H1 (cell line): ENCODE data around the gene CAPS.

Source experiments
- ATF3 ChIP-seq: IDR thresholded peaks from 2 replicates; pipeline ENCODE4 v1.6.1; 2011; ENCODE audit warnings: low read depth, mild to moderate bottlenecking, low read length; ENCODE audit not compliant: insufficient read depth
- CHD2 ChIP-seq: IDR thresholded peaks from 2 replicates; pipeline ENCODE4 v1.6.1; 2012; ENCODE audit warnings: low read length, improper control_type of control experiment
- CTCF ChIP-seq, 3 experiments: IDR thresholded peaks; 1 replicate in 2 of 3; 2 replicates in 1 of 3; pipeline versions ENCODE4 v1.5.1 to v1.6.1; 2011; ENCODE audit warnings: low read length in 3 of 3, mild to moderate bottlenecking in 3 of 3, inconsistent platforms in 2 of 3, low read depth in 1 of 3, moderate library complexity in 1 of 3; ENCODE audit not compliant: insufficient read depth in 1 of 3; ENCODE audit errors: control extremely low read depth in 1 of 3
- EGR1 ChIP-seq: IDR thresholded peaks from 2 replicates; pipeline ENCODE4 v1.6.1; 2011; ENCODE audit warnings: low read depth, low read length, borderline replicate concordance
- EZH2 ChIP-seq: fragments of 200-600 bp; sonication (generic); IDR thresholded peaks from 2 replicates; pipeline ENCODE4 v1.7.1; 2012; ENCODE audit warnings: low read depth, mild to moderate bottlenecking, moderate library complexity, low read length, inconsistent platforms; ENCODE audit not compliant: severe bottlenecking
- GABPA ChIP-seq: IDR thresholded peaks from 2 replicates; pipeline ENCODE4 v1.6.1; 2011; ENCODE audit warnings: mild to moderate bottlenecking, low read length, moderate library complexity, borderline replicate concordance; ENCODE audit not compliant: insufficient read depth
- JUND ChIP-seq: IDR thresholded peaks from 2 replicates; pipeline ENCODE4 v1.6.1; 2011; ENCODE audit warnings: mild to moderate bottlenecking, improper control_type of control experiment, low read length
- POLR2A ChIP-seq, 2 experiments: IDR thresholded peaks; 1 replicate in 1 of 2; 2 replicates in 1 of 2; pipeline ENCODE4 v1.6.1; 2011; ENCODE audit warnings: low read depth in 2 of 2, low read length in 2 of 2, mild to moderate bottlenecking in 2 of 2; ENCODE audit errors: control extremely low read depth in 1 of 2
- POLR2AphosphoS5 ChIP-seq: IDR thresholded peaks from 2 replicates; pipeline ENCODE4 v1.6.1; 2011; ENCODE audit warnings: low read depth, low read length
- RFX5 ChIP-seq: IDR thresholded peaks from 2 replicates; pipeline ENCODE4 v1.6.1; 2011; ENCODE audit warnings: low read depth, low read length, improper control_type of control experiment, borderline replicate concordance
- SIN3A ChIP-seq, 2 experiments: IDR thresholded peaks in 1 of 2; conservative IDR thresholded peaks in 1 of 2; 2 replicates each; pipeline ENCODE4 v1.6.1; 2011 to 2012; ENCODE audit warnings: low read length in 2 of 2, improper control_type of control experiment in 1 of 2, low read depth in 1 of 2, mild to moderate bottlenecking in 1 of 2
- SP2 ChIP-seq: IDR thresholded peaks from 2 replicates; pipeline ENCODE4 v1.6.1; 2012; ENCODE audit warnings: mild to moderate bottlenecking, low read length, inconsistent platforms

- TF ChIP-seq POLR2A (IDR thresholded peaks at IDR 0.05; ENCODE audit: control extremely low read depth in 1 of 2, low read depth in 2 of 2, low read length in 2 of 2) (no peak), RFX5 (no peak), JUND (no peak), SIN3A (conservative IDR thresholded peaks at IDR 0.05 in 1 of 2, IDR thresholded peaks at IDR 0.05 in 1 of 2; ENCODE audit: low read depth in 1 of 2, low read length in 2 of 2) (no peak), CTCF (IDR thresholded peaks at IDR 0.05; ENCODE audit: control extremely low read depth in 1 of 3, insufficient read depth in 1 of 3, low read depth in 1 of 3, low read length in 3 of 3) (no peak), POLR2AphosphoS5 (no peak), EGR1 (no peak), ATF3 (no peak), CHD2 (no peak), GABPA (no peak), SP2 (no peak), EZH2 (no peak)
These were observed 20.9 kb downstream of the CAPS start for GRCh38 chr19:5934774-5935472.
